Naive thymus-derived CD8-positive, alpha-beta T cell (primary cell): Measurements from ENCODE around the gene SELENOW. TPM values are rescaled to one million over a fixed set of nuclear protein-coding genes. Genes with fewer than 3 reads are reported as not detected.
A peak's percentile ranks its signal among the peaks of the same experiment; 100 is the strongest.
"Not testable (repeated sequence)": the region's sequence is repeated elsewhere in the genome, so short reads cannot be mapped to it uniquely, and the experiment has no call there.

Experiments
- ATAC-seq, 2 donors: fragments of 150-1000 bp; cut with Tn5 transposase in 1 of 2; sonication (Bioruptor Pico), chemical (Tn5 transposase) in 1 of 2; 1 replicate in 1 of 2; 2 replicates in 1 of 2; pipeline ENCODE4 v1.10.0; 2021; ENCODE audit warnings: mild to moderate bottlenecking in 2 of 2, moderate library complexity in 2 of 2
- POLR2A ChIA-PET: fragments of 350-600 bp; sonication (Branson Sonifier 250); formaldehyde crosslinking; loops from one replicate; lab custom pipeline; 2021; ENCODE audit warnings: antibody characterized with exemption; lab: Charles Lee
- DNase-seq, 10 donors: peaks; one replicate each; pipeline versions ENCODE4 v3.0.0 to v3.0.0-alpha.2; 2020 to 2022
- H3K27ac Mint-ChIP-seq, 10 donors: one replicate each; pipeline ENCODE4 v1.8.0; 2020 to 2022; ENCODE audit warnings: mild to moderate bottlenecking in 10 of 10, mixed read lengths in 10 of 10, moderate library complexity in 4 of 10, inconsistent platforms in 1 of 10
- H3K27me3 Mint-ChIP-seq, 5 donors: one replicate each; pipeline ENCODE4 v1.8.0; 2021 to 2022; ENCODE audit warnings: mixed read lengths in 5 of 5
- H3K36me3 Mint-ChIP-seq, 3 donors: one replicate each; pipeline ENCODE4 v1.8.0; 2020 to 2022; ENCODE audit warnings: mixed read lengths in 3 of 3, mild to moderate bottlenecking in 2 of 3, inconsistent platforms in 1 of 3
- H3K4me1 Mint-ChIP-seq, 4 donors: one replicate each; pipeline ENCODE4 v1.8.0; 2021 to 2022; ENCODE audit warnings: mixed read lengths in 4 of 4
- H3K4me3 Mint-ChIP-seq, 10 donors: one replicate each; pipeline ENCODE4 v1.8.0; 2020 to 2022; ENCODE audit warnings: mild to moderate bottlenecking in 10 of 10, mixed read lengths in 10 of 10, moderate library complexity in 6 of 10, inconsistent platforms in 1 of 10
- H3K9me3 Mint-ChIP-seq, 9 donors: one replicate each; pipeline ENCODE4 v1.8.0; 2020 to 2022; ENCODE audit warnings: mixed read lengths in 9 of 9, mild to moderate bottlenecking in 3 of 9, inconsistent platforms in 1 of 9, moderate library complexity in 1 of 9
- polyA plus RNA-seq, 3 donors: library from polyadenylated mRNA; unstranded; fragments of 300-500 nt; fragmentation: Illumina TruSeq; gene quantifications; one replicate each; pipeline ENCODE4 v1.2.3, GENCODE V29; 2021
- total RNA-seq, 8 experiments: library from RNA in 2 of 8; stranded (reverse) in 2 of 8; gene quantifications; one replicate each; pipeline ENCODE4 v1.2.3 and lab custom pipeline; 2021 to 2026

The SELENOW gene
- total and polyA plus RNA-seq, 5 experiments from 2014 or later: 93.3 to 427 (median 312) TPM

GRCh38 chr19:47794526-47794925 is 16.0 kb downstream of the SELENOW start:
- POLR2A ChIA-PET: no interaction called here
- H3K9me3 Mint-ChIP-seq: peaks cover 0 to 5% (median 0%) of the 10 kb centered on the region in 9 donors
- DNase-seq (no peak), ATAC-seq (no peak)
- no peaks in the 10 kb centered on the region for H3K36me3 Mint-ChIP-seq
- peaks cover 0 to 3% (median under 1%) of the 10 kb centered on the region in 4 donors for H3K4me1 Mint-ChIP-seq
- no peak overlapping the region for H3K27ac Mint-ChIP-seq
- peaks cover 0 to 16% (median 7%) of the 10 kb centered on the region in 5 donors for H3K27me3 Mint-ChIP-seq
- no peak overlapping the region for H3K4me3 Mint-ChIP-seq

GRCh38 chr19:47796785-47797184 is 18.3 kb downstream of the SELENOW start:
- H3K4me3 Mint-ChIP-seq: no peak overlapping the region
- no peak for DNase-seq
- peaks cover 0 to 5% (median 0%) of the 10 kb centered on the region in 3 donors for H3K36me3 Mint-ChIP-seq
- H3K27me3 Mint-ChIP-seq: peaks cover 0 to 16% (median 7%) of the 10 kb centered on the region in 5 donors
- peaks cover 0 to 8% (median 3%) of the 10 kb centered on the region in 9 donors for H3K9me3 Mint-ChIP-seq
- POLR2A ChIA-PET: no interaction called here
- no peak overlapping the region for H3K27ac Mint-ChIP-seq
- ATAC-seq: no peak
- no peaks in the 10 kb centered on the region for H3K4me1 Mint-ChIP-seq

DNA sequence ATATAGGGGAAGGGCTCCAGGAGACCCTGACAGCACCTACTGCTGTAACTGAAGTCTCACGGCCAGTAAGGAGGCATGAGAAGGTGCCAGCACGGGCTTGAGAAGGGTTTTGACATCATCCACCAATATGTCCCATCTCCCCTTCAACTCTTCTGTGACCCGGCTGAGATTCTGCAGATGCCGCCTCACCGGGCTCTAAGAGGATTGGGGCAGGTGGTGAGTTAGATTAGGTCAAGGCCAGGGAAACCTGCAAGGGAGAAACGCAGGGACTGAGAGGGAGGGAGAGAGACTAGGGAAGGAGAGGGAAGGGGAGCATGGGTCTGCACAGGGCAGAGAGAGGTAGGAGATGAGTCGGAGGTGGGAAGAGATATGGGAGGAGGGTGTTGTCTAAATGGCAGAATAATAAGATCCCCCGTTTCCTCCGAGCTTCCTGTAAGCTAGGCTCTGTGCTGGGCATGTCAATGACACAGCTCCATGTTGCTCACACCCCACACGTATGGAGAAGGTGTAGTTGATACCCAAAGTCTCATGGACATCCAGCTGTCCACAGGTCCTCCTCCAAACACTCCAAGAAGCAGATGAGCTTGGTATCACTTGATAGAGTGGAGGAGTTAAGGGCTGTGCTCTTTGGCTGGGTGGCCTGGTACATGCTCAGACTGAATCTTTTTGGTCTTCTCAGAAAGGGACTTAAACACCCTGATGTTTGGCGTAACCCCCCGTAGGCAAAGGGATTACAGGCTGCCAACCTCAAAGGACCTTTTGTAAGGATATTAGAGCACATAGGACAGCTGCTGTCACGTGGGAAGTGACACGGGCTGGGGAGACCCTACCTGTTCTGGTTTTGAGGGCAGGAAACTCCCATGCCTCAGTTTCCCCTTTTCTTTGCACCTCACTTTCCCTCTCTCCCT is 19.7 kb downstream of the SELENOW start:
- Mint-ChIP-seq H3K9me3 (peaks cover 0 to 8% (median 3%) of the 10 kb centered on the region in 9 donors), H3K27ac (peak overlapping the region in 1 of 10 donors; percentile 20), H3K4me3 (no peak overlapping the region), H3K36me3 (peaks cover 0 to 5% (median 0%) of the 10 kb centered on the region in 3 donors), H3K4me1 (no peaks in the 10 kb centered on the region), H3K27me3 (peaks cover 0 to 16% (median 7%) of the 10 kb centered on the region in 5 donors)
- ATAC-seq (no peak), DNase-seq (peak in 1 of 10 donors; percentile 9)
- POLR2A ChIA-PET: no interaction called here

DNA sequence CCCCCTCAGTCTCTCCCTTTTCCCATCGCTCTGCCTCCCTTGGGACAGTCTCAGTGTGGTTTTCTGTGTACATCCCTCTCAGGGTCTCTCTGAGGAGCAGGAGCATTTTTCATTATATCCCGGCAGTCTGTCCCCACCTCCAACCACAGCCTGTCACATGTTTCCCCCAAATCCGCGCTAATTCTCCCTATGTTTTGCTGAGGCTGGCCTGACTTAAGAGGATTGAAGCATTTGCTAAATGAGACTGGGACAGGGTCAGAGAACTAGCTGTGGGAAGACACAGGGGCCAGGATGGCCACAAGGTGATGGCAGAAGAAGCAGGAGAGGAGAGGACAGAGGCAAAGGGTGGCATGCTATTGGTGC is 20.4 kb downstream of the SELENOW start:
- ATAC-seq: no peak
- Mint-ChIP-seq H3K27me3 (peaks cover 0 to 16% (median 7%) of the 10 kb centered on the region in 5 donors), H3K9me3 (peaks cover 0 to 8% (median 3%) of the 10 kb centered on the region in 9 donors), H3K4me1 (no peaks in the 10 kb centered on the region), H3K4me3 (no peak overlapping the region), H3K36me3 (peaks cover 0 to 5% (median 0%) of the 10 kb centered on the region in 3 donors), H3K27ac (peak overlapping the region in 1 of 10 donors; percentile 20)
- POLR2A ChIA-PET: interaction anchor here (0.6 kb wide), 1 partner anchor 315 kb away, joined by 3 read pairs; no protein-coding TSS in a partner anchor
- DNase-seq: peak in 1 of 10 donors; percentile 0

DNA sequence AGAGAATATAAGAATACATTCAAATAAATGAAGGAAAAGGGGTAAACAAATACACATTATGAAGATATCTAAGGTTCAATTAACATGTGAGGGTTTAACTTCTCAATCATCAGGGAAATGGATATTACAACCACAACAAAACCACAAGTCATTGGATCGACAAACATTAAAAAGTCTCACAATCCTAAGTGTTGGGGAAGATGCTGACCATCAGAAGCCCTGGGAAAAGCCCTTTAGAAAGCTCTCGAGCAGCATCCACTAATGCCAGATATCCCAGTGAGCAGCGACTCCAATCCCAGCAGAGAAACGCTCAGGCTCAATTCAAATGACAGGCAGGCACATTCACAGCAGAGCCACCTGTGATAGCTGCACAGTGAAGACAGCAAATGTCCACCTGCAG is 22.8 kb downstream of the SELENOW start:
- H3K4me1 Mint-ChIP-seq: no peaks in the 10 kb centered on the region
- H3K36me3 Mint-ChIP-seq: peaks cover 0 to 5% (median 0%) of the 10 kb centered on the region in 3 donors
- no peak overlapping the region for H3K4me3 Mint-ChIP-seq
- peaks cover 0 to 15% (median 4%) of the 10 kb centered on the region in 5 donors for H3K27me3 Mint-ChIP-seq
- ATAC-seq: no peak
- peak in 1 of 10 donors; percentile 14 for DNase-seq
- H3K9me3 Mint-ChIP-seq: peaks cover 0 to 8% (median 3%) of the 10 kb centered on the region in 9 donors
- POLR2A ChIA-PET: no interaction called here
- no peak overlapping the region for H3K27ac Mint-ChIP-seq

- POLR2A ChIA-PET: no interaction called here
- Mint-ChIP-seq H3K4me1 (no peaks in the 10 kb centered on the region), H3K9me3 (peaks cover 0 to 8% (median 3%) of the 10 kb centered on the region in 9 donors), H3K27me3 (peaks cover 0 to 18% (median 3%) of the 10 kb centered on the region in 5 donors), H3K4me3 (no peak overlapping the region), H3K36me3 (peaks cover 0 to 5% (median 0%) of the 10 kb centered on the region in 3 donors), H3K27ac (no peak overlapping the region)
- DNase-seq: peak in 1 of 10 donors; percentile 44
- ATAC-seq: no peak
These were observed 24.1 kb downstream of the SELENOW start for GRCh38 chr19:47802521-47803043.

DNA sequence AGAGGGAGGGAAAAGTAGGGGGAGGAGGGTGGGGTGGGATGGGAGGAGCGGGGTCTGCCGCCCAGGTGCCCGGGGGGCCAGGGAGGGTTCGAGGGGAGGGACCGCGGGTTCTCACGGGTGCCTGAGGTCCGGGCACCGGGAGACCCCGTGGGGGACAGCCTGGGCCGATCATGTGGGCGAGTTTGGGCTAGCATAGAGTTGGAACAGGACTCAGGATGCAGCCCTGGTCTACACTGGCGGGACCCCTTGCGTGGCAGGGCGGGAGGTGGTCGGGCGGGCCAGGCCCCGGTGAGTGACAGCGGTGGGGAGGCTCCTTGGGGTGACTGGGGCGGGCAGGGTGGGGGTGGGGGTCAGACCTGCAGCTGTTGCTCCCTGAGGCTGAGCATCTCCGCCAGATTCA is 24.6 kb downstream of the SELENOW start:
- H3K27me3 Mint-ChIP-seq: peaks cover 0 to 16% (median 1%) of the 10 kb centered on the region in 5 donors
- H3K4me3 Mint-ChIP-seq, H3K36me3 Mint-ChIP-seq, H3K4me1 Mint-ChIP-seq, ATAC-seq, POLR2A ChIA-PET, H3K9me3 Mint-ChIP-seq, H3K27ac Mint-ChIP-seq: not testable (repeated sequence)
- DNase-seq: peak in 1 of 10 donors; percentile 2

DNA sequence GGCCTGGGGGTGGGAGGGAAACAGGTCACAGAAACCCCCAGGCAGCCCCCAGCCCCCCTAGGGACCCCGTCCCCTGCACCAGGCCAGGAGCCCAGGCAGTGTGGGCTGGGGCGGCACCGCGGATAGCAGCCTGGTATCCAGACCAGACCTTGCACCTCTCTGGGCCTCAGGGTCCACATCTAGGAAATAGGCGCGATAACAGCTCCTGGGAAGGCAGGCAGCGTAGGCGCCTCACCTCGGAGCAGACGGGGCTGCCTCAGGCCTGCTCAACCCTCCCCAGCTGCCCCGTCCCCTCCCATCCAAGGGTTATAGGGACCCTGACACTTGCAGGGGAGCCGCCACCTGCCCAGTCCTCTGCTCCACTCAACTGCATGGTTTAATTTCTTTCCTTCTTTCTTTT is 25.2 kb downstream of the SELENOW start:
- POLR2A ChIA-PET, H3K4me1 Mint-ChIP-seq, H3K4me3 Mint-ChIP-seq, H3K27ac Mint-ChIP-seq, ATAC-seq, H3K36me3 Mint-ChIP-seq, H3K9me3 Mint-ChIP-seq: not testable (repeated sequence)
- H3K27me3 Mint-ChIP-seq: peaks cover 0 to 11% (median 0%) of the 10 kb centered on the region in 5 donors
- DNase-seq: peak in 1 of 10 donors; percentile 27

DNA sequence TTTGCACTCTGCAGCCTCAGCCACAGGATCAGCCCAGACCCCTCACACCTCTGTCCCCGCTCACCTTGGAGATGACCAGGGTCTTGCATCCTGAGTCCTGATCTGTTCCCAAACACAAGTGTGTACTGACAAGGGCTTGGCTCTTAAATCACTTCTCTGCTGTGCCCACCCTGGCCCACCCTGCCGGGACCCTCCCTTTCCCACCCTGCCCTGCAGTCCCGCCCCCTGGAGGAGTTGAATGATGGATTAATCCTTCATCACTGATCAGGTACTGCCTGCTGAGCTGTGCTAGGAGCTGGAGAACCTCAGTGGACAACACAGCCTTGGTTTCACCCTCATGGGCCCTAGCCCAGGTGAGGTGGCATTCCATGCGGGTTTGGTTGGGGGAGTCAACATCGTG is 25.9 kb downstream of the SELENOW start, which contains the start of gene TPRX1:
Gene TPRX1 (minus strand): TSS at position 101 of the 400 bp plus-strand sequence. CDS start 12 bp downstream, at position 89.
- ATAC-seq: not testable (repeated sequence)
- DNase-seq: peak in 1 of 10 donors; percentile 34

GRCh38 chr19:47805313-47805712 is 26.8 kb downstream of the SELENOW start:
- H3K9me3 Mint-ChIP-seq: peaks cover 0 to 6% (median 0%) of the 10 kb centered on the region in 9 donors
- no peak overlapping the region for H3K27ac Mint-ChIP-seq
- POLR2A ChIA-PET: no interaction called here

More for the DNA sequence above, 25.9 kb downstream of the SELENOW start, which contains the start of gene TPRX1:
- H3K4me3 Mint-ChIP-seq, POLR2A ChIA-PET, H3K36me3 Mint-ChIP-seq, H3K27ac Mint-ChIP-seq, H3K9me3 Mint-ChIP-seq, H3K4me1 Mint-ChIP-seq, H3K27me3 Mint-ChIP-seq: not testable (repeated sequence)

GRCh38 chr19:47806435-47806834 is 27.9 kb downstream of the SELENOW start:
- POLR2A ChIA-PET: no interaction called here

More at GRCh38 chr19:47805313-47805712, 26.8 kb downstream of the SELENOW start:
- DNase-seq: peak in 1 of 10 donors; percentile 47
- H3K27me3 Mint-ChIP-seq: peaks cover 0 to 5% (median 0%) of the 10 kb centered on the region in 5 donors
- ATAC-seq: no peak
- H3K4me3 Mint-ChIP-seq: no peak overlapping the region
- H3K36me3 Mint-ChIP-seq: peaks cover 0 to 5% (median 0%) of the 10 kb centered on the region in 3 donors
- no peaks in the 10 kb centered on the region for H3K4me1 Mint-ChIP-seq

DNA sequence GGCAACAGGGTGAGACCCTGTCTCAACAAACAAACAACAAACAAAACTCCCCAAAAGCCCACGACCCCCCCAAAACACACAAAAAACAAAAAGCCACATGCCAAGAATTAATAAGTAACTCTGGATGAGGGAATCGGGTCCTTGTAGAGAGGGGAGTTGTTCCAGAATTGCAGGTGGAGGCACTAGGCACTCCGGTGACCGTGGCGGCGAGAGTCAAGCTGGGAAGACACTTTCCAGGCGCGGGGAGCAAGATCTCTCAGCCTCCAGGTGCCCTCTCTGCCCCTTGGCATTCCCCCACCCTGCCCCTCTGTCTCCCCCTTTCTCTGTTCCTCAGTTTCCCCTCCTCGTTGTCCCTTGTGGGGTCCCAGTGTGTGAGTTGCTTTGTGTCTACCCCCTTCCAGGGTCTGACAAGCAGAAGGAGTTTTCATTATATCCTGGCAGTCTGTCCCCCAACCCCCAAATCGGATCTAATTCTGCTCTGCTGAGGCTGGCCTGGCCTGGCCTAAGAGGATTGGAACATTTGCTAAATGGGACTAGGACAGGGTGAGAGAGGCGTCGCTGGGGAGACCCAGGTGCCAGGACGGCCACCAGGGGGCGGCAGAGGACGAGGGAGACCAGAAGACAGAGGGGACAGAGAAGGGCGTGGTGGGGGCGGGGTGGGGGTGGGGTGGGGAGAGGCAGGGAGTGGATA is 34.9 kb downstream of the SELENOW start:
- no peaks in the 10 kb centered on the region for H3K36me3 Mint-ChIP-seq
- POLR2A ChIA-PET: no interaction called here
- H3K4me1 Mint-ChIP-seq: peaks cover 0 to 6% (median under 1%) of the 10 kb centered on the region in 4 donors
- peak; percentile 71 to 76 for ATAC-seq
- H3K9me3 Mint-ChIP-seq: no peaks in the 10 kb centered on the region
- H3K27me3 Mint-ChIP-seq: peaks cover 4 to 15% (median 8%) of the 10 kb centered on the region in 5 donors
- no peak overlapping the region for H3K4me3 Mint-ChIP-seq
- DNase-seq: peak; percentile 47 to 87 (median 70)
- peak overlapping the region in 1 of 10 donors; percentile 45 for H3K27ac Mint-ChIP-seq

More at GRCh38 chr19:47806435-47806834, 27.9 kb downstream of the SELENOW start:
- H3K4me1 Mint-ChIP-seq: no peaks in the 10 kb centered on the region
- no peaks in the 10 kb centered on the region for H3K36me3 Mint-ChIP-seq
- H3K4me3 Mint-ChIP-seq: no peak overlapping the region
- H3K9me3 Mint-ChIP-seq: no peaks in the 10 kb centered on the region
- peaks cover 0 to 7% (median 2%) of the 10 kb centered on the region in 5 donors for H3K27me3 Mint-ChIP-seq
- DNase-seq: no peak
- no peak for ATAC-seq
- H3K27ac Mint-ChIP-seq: no peak overlapping the region
